Tibial nerve (tissue), 4 donors: ENCODE measurements around the gene MFSD11. TPM values are rescaled to one million over a fixed set of nuclear protein-coding genes. Genes with fewer than 3 reads are reported as not detected.
"Not testable (repeated sequence)": the region's sequence is repeated elsewhere in the genome, so short reads cannot be mapped to it uniquely, and the experiment has no call there.

Source experiments
- DNase-seq, 2 donors: peaks; one replicate each; pipeline ENCODE4 v3.0.0-alpha.2; 2019; ENCODE audit warnings: low spot score in 2 of 2
- H3K27ac ChIP-seq, 4 donors: fragments of 200-600 bp; sonication (generic) in 3 of 4; one replicate each; pipeline ENCODE4 v1.5.1; 2017 to 2019; ENCODE audit warnings: mild to moderate bottlenecking in 1 of 4
- H3K27me3 ChIP-seq, 2 donors: fragments of 200-600 bp; sonication (generic) in 1 of 2; one replicate each; pipeline versions ENCODE4 v1.5.1 to v1.6.0; 2017 to 2019
- H3K36me3 ChIP-seq, 3 donors: fragments of 200-600 bp; sonication (generic); one replicate each; pipeline ENCODE4 v1.5.1; 2018 to 2019
- H3K4me1 ChIP-seq, 4 donors: fragments of 200-600 bp; sonication (generic) in 3 of 4; one replicate each; pipeline ENCODE4 v1.5.1; 2017 to 2019
- H3K4me3 ChIP-seq, 4 donors: fragments of 200-600 bp; sonication (generic) in 3 of 4; one replicate each; pipeline ENCODE4 v1.5.1; 2017 to 2019; ENCODE audit warnings: mild to moderate bottlenecking in 1 of 4, moderate library complexity in 1 of 4
- H3K9me3 ChIP-seq, 4 donors: fragments of 200-600 bp; sonication (generic) in 3 of 4; one replicate each; pipeline ENCODE4 v1.5.1; 2017 to 2019
- EP300 ChIP-seq, 2 donors: sonication (generic); formaldehyde crosslinking; IDR thresholded peaks; one replicate each; pipeline ENCODE4 v1.6.1; 2017; ENCODE audit warnings: antibody characterized with exemption in 2 of 2, mild to moderate bottlenecking in 1 of 2
- POLR2A ChIP-seq, 2 donors: fragments of 450-650 bp; IDR thresholded peaks; one replicate each; pipeline ENCODE4 v1.6.1; 2017; ENCODE audit warnings: antibody characterized with exemption in 2 of 2, mild to moderate bottlenecking in 2 of 2, moderate library complexity in 2 of 2
- whole genome bisulfite sequencing, 2 donors: methylation state at CpG; one replicate each; pipeline ENCODE4 v1.1.5; 2018; 5-methylcytosine and 5-hydroxymethylcytosine counted together
- total RNA-seq, 4 donors: library from RNA; depleted of rRNA; stranded (reverse); fragments of >200 nt; gene quantifications; one replicate each; pipeline ENCODE4 v1.1.0, GENCODE V29; 2016
- TF ChIP-seq, protein P1 (sequence below), 5 experiments: fragments of 200-600 bp in 3 of 5; fragments of 450-650 bp in 2 of 5; sonication (generic) in 3 of 5; IDR thresholded peaks; one replicate each; pipeline ENCODE4 v1.5.1; 2016 to 2019; ENCODE audit warnings: antibody characterized with exemption in 5 of 5, mild to moderate bottlenecking in 3 of 5, moderate library complexity in 2 of 5

The MFSD11 gene
- total RNA-seq, 4 donors from 2014 or later: 25.8 to 61.0 (median 37.1) TPM

DNA sequence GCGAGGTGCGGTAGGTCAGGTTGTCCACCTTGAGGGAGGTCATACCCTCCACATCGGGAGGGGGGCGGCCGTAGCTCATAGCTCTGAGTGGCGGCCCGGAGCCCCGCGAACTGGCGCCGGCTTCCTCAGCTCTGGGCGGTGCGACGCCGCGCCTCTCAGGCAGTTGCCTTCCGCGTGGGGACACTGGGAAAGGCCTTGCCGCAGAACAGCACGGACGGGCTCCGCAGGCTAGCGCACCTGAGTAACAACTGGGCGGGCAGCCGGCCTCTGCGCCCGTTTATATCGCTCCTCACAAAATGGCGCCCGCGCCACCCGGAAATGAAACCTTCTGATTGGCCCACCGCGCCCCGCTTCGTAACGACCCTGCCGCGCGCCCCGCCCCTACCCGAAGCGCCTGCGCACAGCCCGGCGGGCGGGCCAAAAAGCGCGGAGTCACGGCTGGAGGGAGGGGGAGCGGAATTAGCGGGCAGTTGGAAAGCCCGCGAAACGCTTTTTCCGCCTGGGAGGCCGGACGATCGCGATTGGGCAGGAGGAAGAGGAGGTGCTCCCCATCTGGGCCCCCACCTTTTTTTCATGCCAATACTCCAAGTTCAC lies 740 bp upstream of the MFSD11 start, which contains the start of gene SRSF2:
SRSF2 (minus strand) TSS at position 250 of the 594 bp plus-strand sequence; CDS start at position 79, 171 bp downstream.
- peak; percentile 81 to 100 for TF ChIP-seq EP300 (IDR thresholded peaks at IDR 0.05)
- TF ChIP-seq, protein P1, sequence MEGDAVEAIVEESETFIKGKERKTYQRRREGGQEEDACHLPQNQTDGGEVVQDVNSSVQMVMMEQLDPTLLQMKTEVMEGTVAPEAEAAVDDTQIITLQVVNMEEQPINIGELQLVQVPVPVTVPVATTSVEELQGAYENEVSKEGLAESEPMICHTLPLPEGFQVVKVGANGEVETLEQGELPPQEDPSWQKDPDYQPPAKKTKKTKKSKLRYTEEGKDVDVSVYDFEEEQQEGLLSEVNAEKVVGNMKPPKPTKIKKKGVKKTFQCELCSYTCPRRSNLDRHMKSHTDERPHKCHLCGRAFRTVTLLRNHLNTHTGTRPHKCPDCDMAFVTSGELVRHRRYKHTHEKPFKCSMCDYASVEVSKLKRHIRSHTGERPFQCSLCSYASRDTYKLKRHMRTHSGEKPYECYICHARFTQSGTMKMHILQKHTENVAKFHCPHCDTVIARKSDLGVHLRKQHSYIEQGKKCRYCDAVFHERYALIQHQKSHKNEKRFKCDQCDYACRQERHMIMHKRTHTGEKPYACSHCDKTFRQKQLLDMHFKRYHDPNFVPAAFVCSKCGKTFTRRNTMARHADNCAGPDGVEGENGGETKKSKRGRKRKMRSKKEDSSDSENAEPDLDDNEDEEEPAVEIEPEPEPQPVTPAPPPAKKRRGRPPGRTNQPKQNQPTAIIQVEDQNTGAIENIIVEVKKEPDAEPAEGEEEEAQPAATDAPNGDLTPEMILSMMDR (IDR thresholded peaks at IDR 0.05): peak in 2 of 5 experiments; percentile 30 to 38
- peak; percentile 100 for TF ChIP-seq POLR2A (IDR thresholded peaks at IDR 0.05)
- peak within 1 kb of the TSS; percentile 81 to 98 (median 88) for H3K4me3 ChIP-seq
- peak; percentile 97 to 98 for DNase-seq
- 0% methylated on average over 36 to 44 of the region's 60 CpGs for WGBS, 2 donors
- no peaks in the 10 kb centered on the region for H3K9me3 ChIP-seq
- H3K27me3 ChIP-seq: no peaks in the 10 kb centered on the region
- H3K36me3 ChIP-seq: peaks cover 0 to 48% (median 13%) of the 10 kb centered on the region in 3 donors
- peak within 1 kb of the TSS; percentile 99 to 100 (median 100) for H3K27ac ChIP-seq
- peaks cover 0 to 63% (median 43%) of the 10 kb centered on the region in 4 donors for H3K4me1 ChIP-seq

DNA sequence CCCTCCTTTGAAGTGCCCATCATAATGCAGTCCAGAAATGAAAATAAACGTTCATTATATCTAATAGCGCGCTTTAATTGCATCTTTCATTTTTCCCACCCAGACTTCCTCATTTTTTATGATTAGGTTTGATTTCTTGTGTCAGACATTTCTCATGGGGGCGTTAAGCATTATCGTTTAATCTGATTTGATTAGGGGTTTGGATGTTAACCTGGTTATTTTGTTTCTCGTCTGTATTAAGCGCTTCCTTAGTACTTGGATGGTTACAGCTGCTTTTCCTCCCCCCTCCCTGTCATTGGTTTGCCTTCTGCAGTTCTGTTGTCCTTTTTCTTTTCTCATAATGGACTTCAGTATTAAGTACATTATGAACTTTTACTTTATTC lies 540 bp downstream of the MFSD11 start:
- no peak for DNase-seq
- Histone ChIP-seq H3K4me1 (peaks cover 0 to 50% (median 38%) of the 10 kb centered on the region in 4 donors), H3K36me3 (peaks cover 0 to 50% (median 12%) of the 10 kb centered on the region in 3 donors)

DNA sequence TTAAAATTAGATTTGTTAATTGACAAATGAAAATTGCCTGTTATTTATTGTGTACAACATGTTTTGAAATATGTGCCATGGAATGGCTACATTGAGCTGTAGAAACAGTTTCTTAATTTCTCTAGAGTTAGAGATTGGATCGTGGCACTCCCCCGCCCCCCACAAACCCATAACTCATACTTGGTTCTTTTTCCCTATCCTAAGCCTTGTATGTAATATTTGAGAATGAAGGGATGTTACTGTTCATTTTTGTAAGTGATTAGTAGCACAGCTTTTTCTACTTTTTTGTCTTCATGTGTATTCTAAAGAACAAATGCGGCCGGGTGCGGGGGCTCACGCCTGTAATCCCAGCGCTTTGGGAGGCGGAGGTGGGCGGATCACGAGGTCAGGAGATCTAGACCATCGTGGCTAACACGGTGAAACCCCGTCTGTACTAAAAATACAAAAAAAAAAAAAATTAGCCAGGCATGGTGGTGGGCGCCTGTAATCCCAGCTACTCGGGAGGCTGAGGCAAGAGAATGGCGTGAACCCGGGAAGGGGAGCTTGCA lies 1.7 kb downstream of the MFSD11 start:
- 86 to 89% methylated on average over 17 of the region's 17 CpGs for WGBS, 2 donors
- DNase-seq: not testable (repeated sequence)
- H3K27ac ChIP-seq: peak overlapping the region in 1 of 4 donors; percentile 100

More for the DNA sequence above, 540 bp downstream of the MFSD11 start:
- Histone ChIP-seq H3K27me3 (no peaks in the 10 kb centered on the region), H3K27ac (peak overlapping the region; percentile 99 to 100 (median 100)), H3K4me3 (peak overlapping the region; percentile 80 to 98 (median 84)), H3K9me3 (no peaks in the 10 kb centered on the region)
- TF ChIP-seq, protein P1 (IDR thresholded peaks at IDR 0.05): no peak
- no peak for TF ChIP-seq POLR2A (IDR thresholded peaks at IDR 0.05)
- no peak for TF ChIP-seq EP300 (IDR thresholded peaks at IDR 0.05)
- WGBS, 2 donors: 1 to 3% methylated on average over 7 of the region's 7 CpGs

DNA sequence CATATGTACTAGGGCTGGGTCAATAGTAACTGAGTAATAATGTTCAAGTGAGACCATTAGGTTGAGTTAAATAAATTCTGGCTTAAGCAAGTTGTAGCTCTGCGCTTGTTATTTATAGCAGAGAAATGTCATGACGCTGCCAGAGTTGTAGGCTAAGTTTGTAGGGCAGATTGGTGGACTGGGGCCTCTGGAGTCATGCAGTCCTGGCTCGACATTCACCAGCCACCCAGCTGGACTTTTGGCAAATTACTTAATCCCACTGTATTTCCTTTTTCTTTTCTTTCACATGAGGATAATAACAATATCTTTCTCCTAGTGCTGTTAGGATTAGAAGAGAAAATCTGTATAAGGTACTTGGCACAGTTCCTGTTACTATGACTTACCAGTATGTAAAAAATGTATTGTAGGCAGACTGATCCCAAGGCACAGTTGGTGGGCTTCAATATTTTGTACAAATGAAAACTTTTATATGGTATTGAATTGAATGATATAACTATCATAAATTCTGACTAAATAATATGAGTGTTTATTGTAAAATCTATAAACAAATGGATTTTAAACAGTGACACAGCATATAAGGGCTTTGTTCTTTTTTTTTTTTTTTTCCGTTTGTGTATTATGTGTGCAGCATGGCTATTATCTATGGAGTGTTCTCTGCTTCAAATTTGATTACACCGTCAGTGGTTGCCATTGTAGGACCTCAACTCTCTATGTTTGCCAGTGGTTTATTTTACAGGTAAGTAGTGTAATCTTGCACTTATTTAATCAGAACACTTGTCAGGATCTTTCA lies 2.6 kb downstream of the MFSD11 start:
- Histone ChIP-seq H3K4me1 (peaks cover 0 to 29% (median 17%) of the 10 kb centered on the region in 4 donors), H3K9me3 (no peaks in the 10 kb centered on the region), H3K36me3 (peaks cover 0 to 50% (median 11%) of the 10 kb centered on the region in 3 donors), H3K4me3 (no peak overlapping the region), H3K27ac (peak overlapping the region in 2 of 4 donors; percentile 6 to 52), H3K27me3 (no peaks in the 10 kb centered on the region)
- DNase-seq: no peak
- TF ChIP-seq POLR2A (IDR thresholded peaks at IDR 0.05): no peak
- 49 to 53% methylated on average over 5 of the region's 5 CpGs for WGBS, 2 donors

More for the DNA sequence above, 1.7 kb downstream of the MFSD11 start:
- Histone ChIP-seq H3K36me3 (peaks cover 0 to 50% (median 6%) of the 10 kb centered on the region in 3 donors), H3K4me1 (peaks cover 0 to 38% (median 26%) of the 10 kb centered on the region in 4 donors)
- H3K9me3 ChIP-seq, H3K4me3 ChIP-seq, H3K27me3 ChIP-seq: not testable (repeated sequence)

DNA sequence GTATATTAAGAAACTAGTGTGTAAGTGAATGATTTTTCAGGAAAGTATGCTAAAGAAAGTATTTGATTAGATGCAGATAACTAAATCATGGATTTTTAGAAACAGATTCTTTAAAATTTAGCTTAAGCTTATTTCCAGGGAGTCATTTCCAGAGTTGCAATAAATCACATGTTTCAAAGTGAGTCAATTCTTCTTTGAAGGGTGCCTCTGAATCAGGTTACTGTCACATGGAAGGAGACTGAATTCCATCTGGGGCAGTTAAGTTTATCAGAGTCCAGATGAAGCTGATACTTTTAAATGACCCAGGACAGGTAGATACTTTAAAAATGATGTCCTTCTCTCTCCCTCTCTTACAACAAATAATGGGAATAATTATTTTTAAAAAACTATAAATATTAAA lies 5.0 kb downstream of the MFSD11 start:
- peaks cover 0 to 31% (median 14%) of the 10 kb centered on the region in 4 donors for H3K4me1 ChIP-seq
- H3K27me3 ChIP-seq: no peaks in the 10 kb centered on the region
- TF ChIP-seq, protein P1 (IDR thresholded peaks at IDR 0.05): no peak
- TF ChIP-seq EP300 (IDR thresholded peaks at IDR 0.05) (no peak), POLR2A (IDR thresholded peaks at IDR 0.05) (no peak)
- no peak overlapping the region for H3K27ac ChIP-seq
- no peak for DNase-seq
- H3K9me3 ChIP-seq: no peaks in the 10 kb centered on the region
- H3K36me3 ChIP-seq: peaks cover 0 to 64% (median 11%) of the 10 kb centered on the region in 3 donors
- H3K4me3 ChIP-seq: no peak overlapping the region
